A673 (cell line): Measurements from ENCODE around the gene TLE6. TPM values are rescaled to one million over a fixed set of nuclear protein-coding genes. Genes with fewer than 3 reads are reported as not detected.

Experiments
- BruUV-seq: library from RNA; stranded (reverse); fragments of 400-500 nt; replicated peaks from 2 replicates; lab custom pipeline; 2021; lab: Mats Ljungman, UMichigan
- CTCF ChIA-PET: fragments of 300-600 bp; sonication (Branson Sonifier 250); formaldehyde crosslinking; loops from one replicate; lab custom pipeline; 2022; ENCODE audit warnings: antibody characterized with exemption; lab: Charles Lee
- POLR2A ChIA-PET: fragments of 300-600 bp; sonication (Branson Sonifier 250); formaldehyde crosslinking; loops from one replicate; lab custom pipeline; 2022; ENCODE audit warnings: antibody characterized with exemption; ENCODE audit not compliant: low non-redundant PET; lab: Charles Lee
- DNase-seq: peaks from one replicate; pipeline ENCODE4 v3.0.0-alpha.2; 2015; ENCODE audit warnings: low spot score
- H3K27ac ChIP-seq: fragments of 200-600 bp; sonication (generic); 2 replicates; pipeline ENCODE4 v1.5.1; 2016; ENCODE audit warnings: mixed run types, low read depth, mild to moderate bottlenecking, mixed read lengths, antibody characterized with exemption, low read length; ENCODE audit not compliant: poor library complexity, severe bottlenecking
- H3K27me3 ChIP-seq: fragments of 200-600 bp; sonication (generic); replicated peaks from 2 replicates; pipeline ENCODE4 v1.6.1; 2017; ENCODE audit warnings: mixed run types, low read depth, mild to moderate bottlenecking, mixed read lengths, antibody characterized with exemption, low read length; ENCODE audit not compliant: insufficient read depth, poor library complexity
- H3K36me3 ChIP-seq: fragments of 200-600 bp; sonication (generic); 2 replicates; pipeline ENCODE4 v1.6.1; 2016; ENCODE audit warnings: mixed run types, mild to moderate bottlenecking, mixed read lengths, antibody characterized with exemption, low read length; ENCODE audit not compliant: insufficient read depth, poor library complexity, severe bottlenecking
- H3K4me1 ChIP-seq: fragments of 200-600 bp; sonication (generic); 2 replicates; pipeline ENCODE4 v1.6.1; 2017; ENCODE audit warnings: mixed run types, mild to moderate bottlenecking, mixed read lengths, antibody characterized with exemption, low read length; ENCODE audit not compliant: insufficient read depth, poor library complexity, severe bottlenecking
- H3K4me3 ChIP-seq: fragments of 200-600 bp; sonication (generic); 2 replicates; pipeline ENCODE4 v1.5.1; 2016; ENCODE audit warnings: low read depth, mixed run types, mild to moderate bottlenecking, mixed read lengths, low read length; ENCODE audit not compliant: poor library complexity, severe bottlenecking
- H3K9me3 ChIP-seq: fragments of 200-600 bp; sonication (generic); 2 replicates; pipeline ENCODE4 v1.6.1; 2016; ENCODE audit warnings: mixed run types, low read depth, mild to moderate bottlenecking, mixed read lengths, antibody characterized with exemption, low read length; ENCODE audit not compliant: poor library complexity, severe bottlenecking
- EZH2 ChIP-seq: fragments of 200-600 bp; sonication (generic); IDR thresholded peaks from 2 replicates; pipeline ENCODE4 v1.6.1; 2017; ENCODE audit warnings: borderline replicate concordance, low read depth, mild to moderate bottlenecking, mixed read lengths, antibody characterized with exemption, low read length; ENCODE audit not compliant: poor library complexity, severe bottlenecking
- intact Hi-C: fragments of 100-400 bp; cut with micrococcal nuclease; formaldehyde crosslinking; loops from one replicate; pipeline ENCODE4 v1.10.0; 2022; ENCODE audit not compliant: unreplicated experiment
- total RNA-seq: library from RNA; stranded (reverse); gene quantifications from 2 replicates; pipeline ENCODE4 v1.2.3, GENCODE V29; 2021
- TF ChIP-seq, protein P1 (sequence below): fragments of 300-800, 200-600 bp; sonication (generic); conservative IDR thresholded peaks from 2 replicates; pipeline ENCODE4 v1.5.1; 2017; ENCODE audit warnings: low read depth, mild to moderate bottlenecking, antibody characterized with exemption, low read length, moderate library complexity, mixed read lengths

Gene TLE6
- total RNA-seq, 1 experiment from 2014 or later, result not detected

DNA sequence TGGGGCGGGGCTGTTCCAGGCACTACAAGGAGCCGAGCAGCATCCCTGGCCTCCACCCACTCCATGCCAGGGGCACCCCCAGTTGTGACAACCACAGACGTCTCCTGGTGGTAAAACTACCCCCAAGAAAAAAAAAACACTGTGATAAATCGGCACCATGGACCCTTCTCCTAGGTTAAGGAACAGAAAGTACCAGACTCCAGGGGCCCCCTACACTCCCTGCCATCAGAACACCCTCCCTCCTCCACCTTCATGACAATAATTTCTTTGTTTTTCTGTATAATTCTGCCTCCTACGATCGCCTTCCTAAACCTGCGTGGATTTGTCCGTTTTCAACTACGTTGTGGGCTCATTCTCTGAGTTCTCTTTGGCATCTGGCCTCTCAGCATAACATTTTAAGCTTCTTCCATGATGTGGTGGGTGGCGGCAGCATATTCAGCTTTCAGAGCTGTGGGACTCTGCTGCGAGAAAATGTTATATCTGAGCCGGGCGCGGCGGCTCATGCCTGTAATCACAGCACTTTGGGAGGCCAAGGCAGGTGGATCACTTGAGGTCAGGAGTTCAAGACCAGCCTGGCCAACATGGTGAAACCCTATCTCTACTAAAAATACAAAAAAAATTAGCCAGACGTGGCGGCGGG is 43.1 kb downstream of the TLE6 start:
- Histone ChIP-seq H3K4me1 (no peaks in the 10 kb centered on the region), H3K36me3 (no peaks in the 10 kb centered on the region), H3K27ac (no peak overlapping the region), H3K27me3 (no peaks in the 10 kb centered on the region), H3K9me3 (no peaks in the 10 kb centered on the region), H3K4me3 (no peak overlapping the region)
- DNase-seq, result no peak
- intact Hi-C loops, result no loop called here
- BruUV-seq, result no TSS peak
- ChIA-PET CTCF (no interaction called here), POLR2A (no interaction called here)
- no peak for TF ChIP-seq EZH2
- TF ChIP-seq, protein P1, sequence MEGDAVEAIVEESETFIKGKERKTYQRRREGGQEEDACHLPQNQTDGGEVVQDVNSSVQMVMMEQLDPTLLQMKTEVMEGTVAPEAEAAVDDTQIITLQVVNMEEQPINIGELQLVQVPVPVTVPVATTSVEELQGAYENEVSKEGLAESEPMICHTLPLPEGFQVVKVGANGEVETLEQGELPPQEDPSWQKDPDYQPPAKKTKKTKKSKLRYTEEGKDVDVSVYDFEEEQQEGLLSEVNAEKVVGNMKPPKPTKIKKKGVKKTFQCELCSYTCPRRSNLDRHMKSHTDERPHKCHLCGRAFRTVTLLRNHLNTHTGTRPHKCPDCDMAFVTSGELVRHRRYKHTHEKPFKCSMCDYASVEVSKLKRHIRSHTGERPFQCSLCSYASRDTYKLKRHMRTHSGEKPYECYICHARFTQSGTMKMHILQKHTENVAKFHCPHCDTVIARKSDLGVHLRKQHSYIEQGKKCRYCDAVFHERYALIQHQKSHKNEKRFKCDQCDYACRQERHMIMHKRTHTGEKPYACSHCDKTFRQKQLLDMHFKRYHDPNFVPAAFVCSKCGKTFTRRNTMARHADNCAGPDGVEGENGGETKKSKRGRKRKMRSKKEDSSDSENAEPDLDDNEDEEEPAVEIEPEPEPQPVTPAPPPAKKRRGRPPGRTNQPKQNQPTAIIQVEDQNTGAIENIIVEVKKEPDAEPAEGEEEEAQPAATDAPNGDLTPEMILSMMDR, result no peak

DNA sequence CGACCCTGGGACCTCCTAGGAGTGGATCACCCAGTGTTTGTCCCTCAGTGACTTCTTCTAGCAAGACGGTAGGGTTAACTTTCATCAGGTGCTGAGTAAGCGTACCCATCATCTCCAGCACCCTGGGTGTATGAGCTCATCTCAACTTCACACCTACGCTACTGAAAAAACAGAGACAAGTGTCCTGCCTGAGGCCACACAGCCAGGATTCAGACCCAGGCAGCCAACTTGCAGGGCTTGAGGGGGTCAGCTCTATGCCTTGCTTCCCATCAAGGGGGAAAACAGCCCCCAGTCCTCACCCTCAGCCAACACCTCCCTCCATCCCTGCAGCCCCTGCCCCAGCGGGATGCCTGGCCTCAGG is 47.1 kb downstream of the TLE6 start:
- H3K4me3 ChIP-seq, result no peak overlapping the region
- H3K4me1 ChIP-seq, result peaks cover 6% of the 10 kb centered on the region
- intact Hi-C loops, result no loop called here
- ChIA-PET CTCF (interaction anchor here (0.5 to 0.7 kb wide), 2 partner anchors 11 to 31 kb away, joined by 4 to 7 read pairs; no protein-coding TSS in a partner anchor), POLR2A (no interaction called here)
- no peaks in the 10 kb centered on the region for H3K36me3 ChIP-seq
- no peak overlapping the region for H3K27ac ChIP-seq
- TF ChIP-seq, protein P1, result no peak
- TF ChIP-seq EZH2, result no peak
- no peak for DNase-seq
- H3K9me3 ChIP-seq, result no peaks in the 10 kb centered on the region
- no TSS peak for BruUV-seq
- no peaks in the 10 kb centered on the region for H3K27me3 ChIP-seq

DNA sequence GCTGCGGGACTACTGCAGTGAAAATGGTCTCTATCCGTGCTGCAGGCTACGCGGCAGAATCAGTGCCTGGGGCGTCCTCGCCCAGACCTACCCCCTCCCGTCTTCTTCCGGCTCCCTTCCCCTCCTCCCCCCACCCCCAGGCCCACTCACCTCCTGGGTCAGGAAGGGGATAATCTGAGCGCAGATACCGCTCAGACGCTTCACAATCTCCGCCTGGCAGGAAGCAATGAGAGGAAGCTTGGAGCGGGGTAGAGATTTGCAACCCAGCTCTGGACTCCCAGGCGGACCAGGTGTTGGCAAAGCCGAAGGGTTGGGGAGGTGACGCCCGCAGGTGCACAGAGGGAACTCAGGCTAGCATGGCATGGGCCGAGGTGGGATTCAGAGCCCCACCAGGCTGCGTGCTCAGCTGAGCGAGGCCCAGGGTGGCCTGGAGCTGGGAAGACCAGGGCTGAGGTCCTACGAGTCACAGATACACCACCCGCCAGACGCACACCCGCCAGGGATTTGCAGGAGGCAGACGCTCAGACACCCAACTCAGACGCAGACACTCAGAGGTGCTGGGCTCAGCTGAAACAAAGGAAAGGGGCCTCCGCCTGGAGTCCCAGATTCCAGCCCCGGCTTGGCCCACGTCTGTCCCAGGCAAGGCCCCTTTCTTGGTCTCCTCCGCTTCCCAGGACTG is 47.6 kb downstream of the TLE6 start:
- TF ChIP-seq, protein P1, result no peak
- TF ChIP-seq EZH2, result no peak
- CTCF ChIA-PET, result interaction anchor here (0.7 kb wide), 1 partner anchor 11 kb away, joined by 4 read pairs; no protein-coding TSS in a partner anchor
- DNase-seq, result no peak
- intact Hi-C loops, result no loop called here
- no peaks in the 10 kb centered on the region for H3K9me3 ChIP-seq
- no peak overlapping the region for H3K27ac ChIP-seq
- H3K27me3 ChIP-seq, result peaks cover 3% of the 10 kb centered on the region
- POLR2A ChIA-PET, result no interaction called here
- H3K4me3 ChIP-seq, result no peak overlapping the region
- no peaks in the 10 kb centered on the region for H3K36me3 ChIP-seq
- H3K4me1 ChIP-seq, result peaks cover 6% of the 10 kb centered on the region
- BruUV-seq, result no TSS peak
